Measurements from ENCODE around the gene SLC25A43. TPM values are rescaled to one million over a fixed set of nuclear protein-coding genes. Genes with fewer than 3 reads are reported as not detected.
"Not testable (repeated sequence)": the region's sequence is repeated elsewhere in the genome, so short reads cannot be mapped to it uniquely, and the experiment has no call there.

Gene SLC25A43
- total RNA-seq, 4 donors from 2014 or later: 28.1 to 44.5 (median 35.9) TPM

GRCh38 chrX:119482481-119483480, 83.6 kb downstream of the SLC25A43 start:
- intact Hi-C loops (cut with DNase I; ENCODE audit: low total_unique reads): no loop called here
- DNase-seq (ENCODE audit: low spot score in 2 of 2): peak; percentile 32 to 89
- 18 to 33% methylated on average over 21 to 45 of the region's 48 CpGs for WGBS, 2 donors
- no peak overlapping the region for H3K4me3 ChIP-seq (ENCODE audit: low read depth, poor library complexity, severe bottlenecking)
- TF ChIP-seq CTCF (IDR thresholded peaks at IDR 0.05): no peak
- no peak for TF ChIP-seq POLR2A (IDR thresholded peaks at IDR 0.05)

- no peak overlapping the region for H3K4me3 ChIP-seq (ENCODE audit: low read depth, poor library complexity, severe bottlenecking)
- DNase-seq (ENCODE audit: low spot score in 2 of 2): peak in 1 of 2 donors; percentile 54
- WGBS, 2 donors: 77 to 78% methylated on average over 11 of the region's 11 CpGs
- TF ChIP-seq POLR2A (IDR thresholded peaks at IDR 0.05) (no peak), CTCF (IDR thresholded peaks at IDR 0.05) (no peak)
- intact Hi-C loops (cut with DNase I; ENCODE audit: low total_unique reads): no loop called here
Measured at GRCh38 chrX:119486745-119487144, 87.6 kb downstream of the SLC25A43 start.

- 93% methylated on average over 24 of the region's 24 CpGs; no CpG with 5 or more reads in 1 of the 2 donors for whole genome bisulfite sequencing, 2 donors
- H3K4me3 ChIP-seq (ENCODE audit: low read depth, poor library complexity, severe bottlenecking); intact Hi-C loops (cut with DNase I; ENCODE audit: low total_unique reads): not testable (repeated sequence)
- DNase-seq (ENCODE audit: low spot score in 2 of 2): peak in 1 of 2 donors; percentile 73
Measured at GRCh38 chrX:119487766-119488165, 88.6 kb downstream of the SLC25A43 start.

GRCh38 chrX:119488749-119489148, 89.6 kb downstream of the SLC25A43 start:
- DNase-seq (ENCODE audit: low spot score in 2 of 2): peak; percentile 23 to 85
- no peak overlapping the region for H3K4me3 ChIP-seq (ENCODE audit: low read depth, poor library complexity, severe bottlenecking)
- 4 to 30% methylated on average over 7 to 8 of the region's 8 CpGs for WGBS, 2 donors
- TF ChIP-seq POLR2A (IDR thresholded peaks at IDR 0.05): no peak
- no peak for TF ChIP-seq CTCF (IDR thresholded peaks at IDR 0.05)
- intact Hi-C loops (cut with DNase I; ENCODE audit: low total_unique reads): no loop called here

GRCh38 chrX:119489212-119490074, 90.3 kb downstream of the SLC25A43 start:
- no peak overlapping the region for H3K4me3 ChIP-seq (ENCODE audit: low read depth, poor library complexity, severe bottlenecking)
- TF ChIP-seq CTCF (IDR thresholded peaks at IDR 0.05) (no peak), POLR2A (IDR thresholded peaks at IDR 0.05) (no peak)
- 67 to 82% methylated on average over 13 of the region's 13 CpGs for WGBS, 2 donors
- intact Hi-C loops (cut with DNase I; ENCODE audit: low total_unique reads): no loop called here
- peak in 1 of 2 donors; percentile 42 for DNase-seq (ENCODE audit: low spot score in 2 of 2)

GRCh38 chrX:119492463-119492862, 93.3 kb downstream of the SLC25A43 start:
- WGBS, 2 donors: 63 to 93% methylated on average over 2 of the region's 2 CpGs
- intact Hi-C loops (cut with DNase I; ENCODE audit: low total_unique reads): no loop called here
- TF ChIP-seq CTCF (IDR thresholded peaks at IDR 0.05) (no peak), POLR2A (IDR thresholded peaks at IDR 0.05) (no peak)
- peak in 1 of 2 donors; percentile 61 for DNase-seq (ENCODE audit: low spot score in 2 of 2)
- H3K4me3 ChIP-seq (ENCODE audit: low read depth, poor library complexity, severe bottlenecking): no peak overlapping the region

- intact Hi-C loops (cut with DNase I; ENCODE audit: low total_unique reads); H3K4me3 ChIP-seq (ENCODE audit: low read depth, poor library complexity, severe bottlenecking): not testable (repeated sequence)
- WGBS, 2 donors: 60 to 65% methylated on average over 10 of the region's 10 CpGs
- peak in 1 of 2 donors; percentile 68 for DNase-seq (ENCODE audit: low spot score in 2 of 2)
Measured at GRCh38 chrX:119493851-119494495, 94.8 kb downstream of the SLC25A43 start.

Data from lower leg skin (tissue), 4 donors.